Suprapubic skin (tissue), 4 donors: ENCODE measurements around the gene CPT1A. TPM values are rescaled to one million over a fixed set of nuclear protein-coding genes. Genes with fewer than 3 reads are reported as not detected.

ENCODE experiments used
- DNase-seq, 2 donors: peaks; one replicate each; pipeline ENCODE4 v3.0.0-alpha.2; 2019; ENCODE audit warnings: low spot score in 2 of 2
- H3K27ac ChIP-seq: fragments of 200-600 bp; sonication (generic); one replicate; pipeline ENCODE4 v1.5.1; 2019
- H3K27me3 ChIP-seq: fragments of 200-600 bp; sonication (generic); one replicate; pipeline ENCODE4 v1.5.1; 2019
- H3K36me3 ChIP-seq: fragments of 200-600 bp; sonication (generic); one replicate; pipeline ENCODE4 v1.5.1; 2019
- H3K4me1 ChIP-seq: fragments of 200-600 bp; sonication (generic); one replicate; pipeline ENCODE4 v1.5.1; 2019
- H3K4me3 ChIP-seq: fragments of 200-600 bp; sonication (generic); one replicate; pipeline ENCODE4 v1.5.1; 2019; ENCODE audit warnings: mild to moderate bottlenecking
- H3K9me3 ChIP-seq: fragments of 200-600 bp; sonication (generic); one replicate; pipeline ENCODE4 v1.5.1; 2019
- CTCF ChIP-seq, 2 donors: fragments of 200-600 bp in 1 of 2; fragments of 450-650 bp in 1 of 2; sonication (generic) in 1 of 2; IDR thresholded peaks; one replicate each; pipeline ENCODE4 v1.5.1; 2016 to 2019; ENCODE audit warnings: antibody characterized with exemption in 2 of 2, mild to moderate bottlenecking in 1 of 2, moderate library complexity in 1 of 2
- EP300 ChIP-seq: sonication (generic); formaldehyde crosslinking; IDR thresholded peaks from one replicate; pipeline ENCODE4 v1.6.1; 2017; ENCODE audit warnings: antibody characterized with exemption
- POLR2A ChIP-seq, 2 donors: fragments of 450-650 bp; IDR thresholded peaks; one replicate each; pipeline ENCODE4 v1.6.1; 2017; ENCODE audit warnings: antibody characterized with exemption in 2 of 2, mild to moderate bottlenecking in 2 of 2, moderate library complexity in 2 of 2
- POLR2AphosphoS5 ChIP-seq, 3 donors: sonication (generic); formaldehyde crosslinking; IDR thresholded peaks; one replicate each; pipeline ENCODE4 v1.6.1; 2017; ENCODE audit warnings: antibody characterized with exemption in 3 of 3
- WGBS: methylation state at CpG from one replicate; pipeline ENCODE4 v1.1.5; 2018; 5-methylcytosine and 5-hydroxymethylcytosine counted together
- total RNA-seq, 4 donors: library from RNA; depleted of rRNA; stranded (reverse); fragments of >200 nt; gene quantifications; one replicate each; pipeline ENCODE4 v1.1.0, GENCODE V29; 2016

Gene CPT1A
- total RNA-seq, 4 donors from 2014 or later = 18.5 to 125 (median 38.3) TPM

- WGBS = 79% methylated on average over 3 of the region's 6 CpGs
- Histone ChIP-seq H3K4me1 (no peaks in the 10 kb centered on the region), H3K36me3 (no peaks in the 10 kb centered on the region)
Observed at GRCh38 chr11:68735125-68735524, 106.6 kb downstream of the CPT1A start.

GRCh38 chr11:68734111-68734510 is 107.6 kb downstream of the CPT1A start:
- H3K27me3 ChIP-seq = no peaks in the 10 kb centered on the region
- no peaks in the 10 kb centered on the region for H3K4me1 ChIP-seq
- no peaks in the 10 kb centered on the region for H3K36me3 ChIP-seq
- no peaks in the 10 kb centered on the region for H3K9me3 ChIP-seq
- WGBS = 73% methylated on average over 7 of the region's 7 CpGs
- TF ChIP-seq POLR2A (IDR thresholded peaks at IDR 0.05) (no peak), POLR2AphosphoS5 (IDR thresholded peaks at IDR 0.05) (no peak), CTCF (IDR thresholded peaks at IDR 0.05) (no peak), EP300 (no peak)
- H3K27ac ChIP-seq = no peak overlapping the region
- DNase-seq = no peak
- no peak overlapping the region for H3K4me3 ChIP-seq

More at GRCh38 chr11:68735125-68735524, 106.6 kb downstream of the CPT1A start:
- DNase-seq = no peak
- no peak overlapping the region for H3K27ac ChIP-seq
- H3K4me3 ChIP-seq = no peak overlapping the region
- H3K9me3 ChIP-seq = no peaks in the 10 kb centered on the region
- no peak for TF ChIP-seq POLR2AphosphoS5 (IDR thresholded peaks at IDR 0.05)
- TF ChIP-seq CTCF (IDR thresholded peaks at IDR 0.05) = no peak
- no peak for TF ChIP-seq POLR2A (IDR thresholded peaks at IDR 0.05)
- TF ChIP-seq EP300 = no peak
- no peaks in the 10 kb centered on the region for H3K27me3 ChIP-seq

GRCh38 chr11:68727783-68728182 is 113.9 kb downstream of the CPT1A start:
- H3K4me1 ChIP-seq = no peaks in the 10 kb centered on the region
- no peak for DNase-seq
- no peak overlapping the region for H3K27ac ChIP-seq
- no peaks in the 10 kb centered on the region for H3K36me3 ChIP-seq
- H3K27me3 ChIP-seq = no peaks in the 10 kb centered on the region
- WGBS = 80% methylated on average over 6 of the region's 6 CpGs
- TF ChIP-seq POLR2AphosphoS5 (IDR thresholded peaks at IDR 0.05) (no peak), POLR2A (IDR thresholded peaks at IDR 0.05) (no peak), CTCF (IDR thresholded peaks at IDR 0.05) (no peak), EP300 (no peak)
- H3K9me3 ChIP-seq = no peaks in the 10 kb centered on the region
- no peak overlapping the region for H3K4me3 ChIP-seq

GRCh38 chr11:68724293-68724692 is 117.4 kb downstream of the CPT1A start:
- TF ChIP-seq POLR2A (IDR thresholded peaks at IDR 0.05) (no peak), POLR2AphosphoS5 (IDR thresholded peaks at IDR 0.05) (no peak), EP300 (no peak), CTCF (IDR thresholded peaks at IDR 0.05) (no peak)
- no peak overlapping the region for H3K4me3 ChIP-seq
- H3K27ac ChIP-seq = no peak overlapping the region
- H3K27me3 ChIP-seq = peaks cover 3% of the 10 kb centered on the region
- WGBS = 84% methylated on average over 4 of the region's 4 CpGs
- no peaks in the 10 kb centered on the region for H3K4me1 ChIP-seq
- DNase-seq = no peak
- H3K36me3 ChIP-seq = no peaks in the 10 kb centered on the region
- no peaks in the 10 kb centered on the region for H3K9me3 ChIP-seq

GRCh38 chr11:68722143-68722542 is 119.6 kb downstream of the CPT1A start:
- Histone ChIP-seq H3K4me3 (no peak overlapping the region), H3K36me3 (no peaks in the 10 kb centered on the region), H3K27me3 (peaks cover 3% of the 10 kb centered on the region), H3K27ac (no peak overlapping the region), H3K4me1 (no peaks in the 10 kb centered on the region), H3K9me3 (no peaks in the 10 kb centered on the region)
- no peak for DNase-seq
- WGBS = 95% methylated on average over 1 of the region's 1 CpG
- TF ChIP-seq POLR2A (IDR thresholded peaks at IDR 0.05) = no peak
- no peak for TF ChIP-seq EP300
- no peak for TF ChIP-seq CTCF (IDR thresholded peaks at IDR 0.05)
- TF ChIP-seq POLR2AphosphoS5 (IDR thresholded peaks at IDR 0.05) = no peak
